Skin of body (tissue), 2 donors: ENCODE data around the gene PAQR4. TPM values are rescaled to one million over a fixed set of nuclear protein-coding genes. Genes with fewer than 3 reads are reported as not detected.

Experiments used
- DNase-seq: peaks from one replicate; lab custom pipeline; 2025; lab: John Stamatoyannopoulos, UW
- total RNA-seq: library from RNA; depleted of rRNA; stranded (reverse); fragments of >200 nt; gene quantifications from one replicate; pipeline ENCODE4 v1.2.3, GENCODE V29; 2014

PAQR4 gene
- total RNA-seq, 1 donor from 2014 or later = 7.0 TPM

DNA sequence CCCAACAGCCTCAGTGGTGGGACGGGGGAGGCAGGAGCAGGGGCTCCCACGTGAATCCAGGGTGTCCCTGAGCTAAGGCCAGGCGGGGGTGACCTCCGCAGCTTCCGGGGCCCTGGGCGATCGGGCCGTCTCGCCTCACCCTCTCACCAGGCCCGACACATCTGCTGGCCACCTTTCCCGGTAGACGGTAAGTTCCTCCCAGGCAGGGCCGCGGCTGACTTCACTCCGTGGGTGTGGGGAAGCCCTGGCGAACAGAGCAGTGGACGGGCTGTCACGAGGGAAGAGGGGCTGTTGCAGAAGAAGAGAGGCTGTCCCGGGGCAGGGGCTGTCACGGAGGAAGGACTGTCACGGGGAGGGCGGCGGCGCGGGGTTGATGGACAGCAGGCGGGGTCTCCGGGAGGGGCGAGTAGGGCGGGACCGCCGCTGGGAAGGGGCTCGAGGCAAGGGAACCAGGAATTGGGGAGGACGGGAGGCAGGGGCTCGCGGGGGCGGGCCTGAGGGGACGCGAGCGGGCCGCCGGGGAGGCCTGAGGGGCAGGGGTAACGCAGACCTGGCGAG lies 10.6 kb downstream of the PAQR4 start:
- DNase-seq = no peak

DNA sequence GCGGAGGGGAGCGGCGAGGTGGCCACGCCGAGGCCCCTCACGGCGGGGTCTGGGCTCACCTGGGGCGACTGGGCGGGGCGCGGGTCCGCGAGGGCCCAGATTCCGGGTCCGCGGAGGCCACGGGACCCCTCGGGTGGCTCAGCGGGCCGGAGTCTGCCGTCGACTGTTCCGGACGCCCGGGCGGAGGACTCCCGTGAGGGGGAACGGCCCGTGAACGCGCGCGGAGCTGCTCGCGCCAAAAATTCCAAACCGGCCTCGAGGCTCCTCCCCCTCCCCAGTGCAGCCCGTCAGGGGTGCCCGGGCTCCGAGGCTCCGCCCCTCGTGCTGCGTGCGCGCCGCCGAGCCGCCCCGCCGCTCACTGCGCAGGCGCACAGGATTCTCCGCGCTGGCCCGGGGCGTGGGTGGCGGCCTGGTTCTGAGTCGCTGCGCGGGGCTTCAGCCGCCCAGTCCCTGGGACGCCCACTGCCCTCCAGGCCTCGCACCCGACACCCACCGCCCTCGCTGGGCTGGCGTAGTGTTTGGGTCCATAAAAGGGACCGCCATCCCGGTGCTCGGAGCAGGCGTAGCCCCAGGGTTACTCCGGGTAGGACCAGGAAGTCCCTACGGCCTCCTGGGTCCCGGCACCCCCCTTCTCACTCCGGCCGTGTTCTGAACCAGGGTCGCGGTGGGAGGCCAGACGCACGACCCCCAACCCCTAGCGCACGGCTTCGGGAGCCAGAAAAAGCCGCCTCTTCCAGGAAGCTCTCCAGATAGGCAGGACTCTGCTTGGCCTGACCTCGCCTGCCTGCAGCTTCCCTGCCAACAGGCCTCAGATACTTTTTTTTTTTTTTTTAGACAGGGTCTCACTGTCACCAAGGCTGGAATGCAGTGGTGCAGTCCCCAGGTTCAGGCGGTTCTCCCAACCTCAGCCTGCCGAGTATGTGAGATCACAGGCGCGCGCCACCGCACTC lies 11.4 kb downstream of the PAQR4 start, which contains the start of gene PKMYT1:
Gene PKMYT1 (minus strand): TSS at position 220 of the 950 bp plus-strand sequence. CDS start 789 bp downstream, outside the sequence.
- DNase-seq = peak; percentile 82

DNA sequence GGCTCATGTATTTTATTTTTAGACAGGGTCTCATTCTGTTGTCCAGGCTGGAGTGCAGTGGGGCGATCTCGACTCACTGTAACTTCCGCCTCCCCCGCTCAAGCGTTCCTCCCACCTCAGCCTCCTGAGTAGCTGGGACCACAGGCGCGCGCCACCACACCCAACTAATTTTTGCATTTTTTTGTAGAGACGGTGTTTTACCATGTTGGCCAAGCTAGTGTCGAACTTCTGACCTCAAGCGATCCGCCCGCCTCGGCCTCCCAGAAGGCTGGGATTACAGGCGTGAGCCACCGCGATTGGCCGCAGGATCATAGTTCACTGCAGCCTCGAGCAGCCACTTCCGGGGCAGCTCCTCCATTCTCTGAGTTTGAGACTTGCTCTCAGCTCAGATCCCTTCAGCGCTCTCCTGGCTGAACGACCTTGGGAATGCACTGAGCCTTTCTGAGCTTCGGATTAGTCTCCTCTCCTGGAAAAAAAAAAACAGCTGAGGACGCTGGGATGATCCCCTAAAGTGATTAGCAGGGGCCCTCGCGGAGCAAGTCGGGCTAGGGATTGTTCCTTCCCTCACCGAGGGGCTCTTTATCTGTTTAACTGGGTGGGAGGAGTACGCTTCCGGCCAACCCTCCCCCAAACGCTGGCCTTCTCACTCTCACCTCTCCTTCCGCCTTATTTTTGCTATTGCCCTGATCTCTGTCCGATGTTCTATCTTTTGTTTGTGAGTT lies 12.2 kb downstream of the PAQR4 start:
- DNase-seq = no peak

DNA sequence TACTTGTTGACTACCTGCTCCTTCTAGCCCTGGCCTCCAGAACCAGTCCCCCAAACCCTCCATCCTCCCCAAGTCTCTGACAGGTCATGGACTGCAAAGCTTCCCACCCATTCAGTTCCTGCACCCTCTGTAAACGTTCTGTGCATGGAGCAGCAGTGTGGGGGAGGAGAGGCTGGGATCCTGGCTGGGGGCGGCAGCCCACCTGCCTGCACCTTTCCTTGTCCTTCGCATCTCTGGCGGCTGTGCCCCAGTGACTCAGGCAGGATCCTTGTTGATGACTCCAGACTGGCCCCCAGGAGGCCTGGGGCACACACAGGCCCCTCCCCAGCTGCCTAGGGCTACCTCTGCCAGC lies 12.7 kb downstream of the PAQR4 start:
- no peak for DNase-seq

DNA sequence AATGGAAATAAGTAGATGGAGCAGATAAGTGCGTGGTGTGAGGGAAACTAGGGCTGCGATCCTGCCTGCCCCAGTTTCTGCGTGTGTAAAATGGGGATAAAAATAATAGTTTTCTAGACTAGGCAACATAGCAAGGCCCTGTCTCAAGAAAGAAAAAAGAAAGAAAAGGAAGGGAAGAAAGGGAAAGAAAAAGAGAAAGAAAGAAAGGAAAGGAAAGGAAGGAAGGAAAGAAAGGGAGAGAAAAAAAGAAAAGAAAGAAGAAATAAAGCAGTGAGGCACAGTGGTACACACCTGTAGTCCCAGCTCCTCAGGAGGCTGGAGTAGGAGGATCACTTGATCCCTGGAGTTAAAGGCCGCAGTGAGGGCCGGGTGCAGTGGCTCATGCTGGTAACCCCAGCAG lies 13.3 kb downstream of the PAQR4 start:
- no peak for DNase-seq

DNA sequence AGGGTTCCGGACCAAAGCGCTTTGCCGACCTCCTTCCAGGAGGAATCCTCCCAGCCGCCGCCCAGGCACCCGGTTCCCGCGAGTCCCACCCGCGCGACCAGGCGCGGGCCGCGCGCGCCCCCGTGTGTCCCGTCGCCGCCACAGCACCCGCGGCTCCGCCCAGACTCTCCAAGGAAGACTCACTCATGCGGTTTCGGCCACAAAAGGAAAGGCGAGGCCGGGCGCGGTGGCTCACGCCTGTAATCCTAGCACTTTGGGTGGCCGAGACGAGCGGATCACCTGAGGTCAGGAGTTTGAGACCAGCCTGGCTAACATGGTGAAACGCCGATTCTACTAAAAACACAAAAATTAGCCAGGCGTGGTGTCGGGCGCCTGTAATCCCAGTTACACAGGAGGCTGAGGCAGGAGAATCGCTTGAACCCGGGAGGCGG lies 14.6 kb downstream of the PAQR4 start:
- no peak for DNase-seq

DNA sequence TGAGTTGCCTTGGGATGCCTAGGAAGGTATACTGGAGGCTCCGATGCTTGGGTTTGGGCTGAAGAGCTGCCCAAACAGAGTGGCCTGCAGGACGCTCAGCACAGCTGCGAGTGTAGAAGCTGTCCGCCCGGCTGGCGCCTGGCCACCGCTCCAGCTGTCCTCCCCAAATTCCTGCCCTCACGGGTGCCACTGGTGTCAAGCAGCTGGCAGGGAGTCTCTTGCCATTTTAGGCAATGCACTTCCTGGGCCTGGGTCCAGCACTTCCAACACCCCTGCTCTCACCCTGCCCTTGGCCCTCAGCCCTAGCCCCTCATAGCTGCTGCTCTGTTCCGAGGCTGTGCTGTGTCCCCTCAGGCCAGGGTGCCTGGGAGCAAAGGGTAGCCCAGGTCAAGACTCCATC lies 16.3 kb downstream of the PAQR4 start:
- no peak for DNase-seq

DNA sequence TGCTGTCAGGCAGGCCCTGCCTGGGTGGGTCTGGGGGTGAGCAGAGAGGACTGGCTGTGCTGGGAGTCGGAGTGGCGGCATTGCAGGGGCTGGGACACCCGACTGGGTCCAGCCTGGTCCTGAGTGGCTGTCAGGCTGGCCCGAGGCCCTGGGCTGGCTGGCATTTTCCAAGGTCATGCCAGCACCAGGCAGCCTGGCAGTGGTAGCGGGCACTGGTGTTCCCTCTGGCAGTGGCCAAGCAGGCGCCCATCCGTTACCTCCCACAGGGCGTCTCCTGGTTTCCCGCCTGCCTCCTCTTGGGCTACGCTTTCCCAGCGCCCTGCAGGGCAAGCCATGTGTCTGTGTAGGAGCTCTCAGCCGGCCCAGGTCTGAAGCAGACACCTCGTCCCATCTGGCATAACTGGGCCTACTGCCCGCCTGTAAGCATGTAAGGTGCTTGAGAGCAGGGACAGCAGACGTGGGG lies 16.8 kb downstream of the PAQR4 start:
- no peak for DNase-seq

DNA sequence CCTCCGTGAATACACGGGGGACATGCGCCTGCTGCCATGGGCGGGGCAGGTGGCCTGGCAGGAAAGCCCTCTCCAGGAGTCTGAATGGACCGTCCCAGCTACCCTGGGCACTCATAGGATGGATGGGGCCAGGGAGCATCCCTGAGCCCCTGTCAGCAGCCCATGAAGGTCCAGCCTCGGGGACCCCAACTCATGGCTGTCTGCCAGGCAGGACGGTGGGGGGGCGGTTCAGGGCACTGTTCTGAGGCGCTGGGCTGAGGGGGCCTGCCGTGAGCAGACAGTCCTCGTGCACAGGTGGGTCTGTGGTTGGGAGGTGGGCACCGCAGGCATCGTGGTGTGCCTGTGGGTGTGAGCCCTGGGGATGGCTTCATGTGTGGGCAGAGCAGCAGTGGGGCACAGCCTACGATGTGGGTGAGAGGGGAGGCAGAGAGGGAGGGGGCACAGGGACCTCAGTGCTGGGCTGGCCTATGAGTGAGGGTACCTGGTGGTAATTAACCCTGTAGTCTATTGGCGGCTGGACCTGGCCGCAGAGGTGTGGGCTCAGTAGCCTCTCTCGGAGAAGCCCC lies 17.6 kb downstream of the PAQR4 start:
- DNase-seq = no peak

DNA sequence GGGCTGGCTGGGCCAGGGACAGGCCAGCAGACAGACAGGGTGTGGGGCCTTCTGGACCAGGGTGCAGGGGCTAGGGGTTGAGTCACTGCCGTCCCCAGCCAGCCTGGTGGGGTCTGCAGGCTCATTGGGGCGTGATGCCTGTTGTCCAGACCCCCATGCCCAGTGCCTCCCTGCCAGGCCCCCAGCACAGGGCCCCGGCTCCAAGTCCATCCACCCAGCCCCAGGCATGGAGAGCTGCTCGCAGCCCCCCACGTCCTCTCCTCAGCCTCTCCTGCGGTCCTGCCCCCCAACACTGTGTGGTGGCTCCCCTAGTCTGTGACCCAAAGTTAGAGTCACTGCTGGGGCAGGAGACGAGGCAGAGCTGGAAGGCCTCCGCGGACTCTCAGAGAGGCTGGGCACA lies 18.1 kb downstream of the PAQR4 start:
- DNase-seq = no peak

DNA sequence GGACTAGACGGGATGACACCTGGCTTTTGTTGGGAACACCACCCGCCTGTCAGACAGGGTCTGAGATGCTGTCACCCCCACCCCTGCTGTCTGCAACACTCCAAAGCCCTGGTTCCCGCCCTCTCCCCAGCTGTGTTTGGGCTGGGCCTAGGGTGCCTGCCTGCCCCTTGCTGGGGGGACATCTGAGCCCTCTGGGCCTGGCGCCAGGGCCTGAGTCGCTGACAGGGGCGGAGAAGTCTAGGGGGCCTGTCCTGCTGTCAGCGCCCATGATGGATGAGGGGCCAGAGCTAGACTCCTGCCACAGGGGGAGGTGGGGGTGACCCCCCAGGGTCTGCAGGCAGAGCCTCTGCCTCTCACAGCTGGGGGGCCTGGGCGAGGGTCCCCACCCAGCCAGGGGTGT lies 18.7 kb downstream of the PAQR4 start:
- DNase-seq = no peak

DNA sequence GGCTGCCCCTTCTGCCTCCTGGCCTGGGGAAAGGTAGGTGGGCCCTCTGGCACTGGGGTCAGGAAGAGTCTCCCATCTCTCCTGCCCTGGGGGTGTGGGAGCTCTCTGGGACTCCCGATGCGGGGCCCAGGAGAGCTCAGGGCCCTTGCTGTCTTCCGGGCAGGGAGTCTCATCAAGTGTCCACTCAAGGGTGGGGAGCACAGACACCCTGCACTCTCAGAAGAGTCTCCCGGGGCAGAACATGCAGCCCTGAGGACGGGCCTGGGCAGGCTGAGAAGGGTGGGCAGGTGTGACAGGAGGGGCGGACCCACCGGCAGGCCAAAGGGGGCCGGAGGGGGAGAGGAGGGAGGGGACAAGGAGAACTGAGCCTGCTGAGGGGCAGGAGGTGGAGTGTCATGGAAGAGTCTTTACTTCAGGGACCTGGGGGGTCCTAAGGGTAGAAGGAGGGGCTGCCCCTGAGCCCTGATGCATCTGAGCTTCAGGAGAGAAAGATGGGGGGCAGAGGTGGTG lies 19.5 kb downstream of the PAQR4 start:
- no peak for DNase-seq

DNA sequence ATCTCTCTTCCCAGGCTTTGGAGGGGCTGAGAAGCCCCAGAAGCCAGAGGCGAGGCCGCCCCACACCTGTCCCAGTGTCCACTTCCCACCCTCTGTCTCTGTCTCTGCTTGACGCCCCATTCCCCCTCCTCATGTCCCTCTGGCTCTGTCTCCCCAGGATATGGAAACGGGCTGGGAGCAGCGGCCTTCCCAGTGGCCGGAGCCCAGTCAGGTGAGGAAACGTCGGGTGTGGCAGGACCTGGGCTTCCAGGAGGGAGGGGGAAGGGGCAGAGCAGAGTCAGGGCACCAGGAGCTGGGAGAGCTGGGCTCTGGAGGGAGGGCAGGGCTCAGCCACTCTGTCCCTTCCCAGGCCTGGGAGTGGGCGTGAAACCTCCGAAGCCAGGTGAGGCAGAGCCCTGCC lies 21.7 kb downstream of the PAQR4 start:
- DNase-seq = no peak

DNA sequence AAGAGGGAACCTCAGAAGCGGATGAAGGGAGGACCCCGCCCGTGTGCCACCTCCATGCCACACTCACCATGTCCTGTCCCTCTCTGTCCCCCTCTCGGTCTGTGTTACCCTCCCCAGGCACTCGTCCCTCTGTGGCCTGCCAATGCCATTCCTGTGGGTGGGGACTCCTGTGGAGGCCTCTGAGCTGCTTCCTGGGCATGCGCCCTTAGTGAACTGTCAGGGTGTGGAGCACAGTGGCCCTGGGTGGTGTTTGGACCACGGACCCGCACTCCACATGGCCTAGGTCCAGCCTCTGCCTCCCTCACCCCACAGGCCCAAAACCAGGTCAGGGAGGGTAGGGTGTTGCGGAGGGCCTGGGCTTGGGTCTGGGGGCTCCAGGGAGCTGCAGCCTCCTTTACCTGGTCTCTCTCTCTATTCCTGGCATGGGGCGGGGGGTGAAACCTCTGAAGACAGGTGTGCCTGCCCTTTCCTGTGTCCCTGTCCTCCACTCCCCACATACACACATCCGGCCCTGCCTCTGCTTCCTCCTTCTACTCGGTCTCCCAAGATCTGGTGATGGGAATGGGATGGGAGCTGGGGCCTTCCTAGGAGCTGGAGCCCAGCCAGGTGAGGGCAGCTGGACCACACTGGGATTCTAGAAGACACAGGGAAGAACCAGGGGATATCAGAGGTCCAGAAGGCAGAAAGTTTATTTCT lies 22.6 kb downstream of the PAQR4 start:
- DNase-seq = no peak

DNA sequence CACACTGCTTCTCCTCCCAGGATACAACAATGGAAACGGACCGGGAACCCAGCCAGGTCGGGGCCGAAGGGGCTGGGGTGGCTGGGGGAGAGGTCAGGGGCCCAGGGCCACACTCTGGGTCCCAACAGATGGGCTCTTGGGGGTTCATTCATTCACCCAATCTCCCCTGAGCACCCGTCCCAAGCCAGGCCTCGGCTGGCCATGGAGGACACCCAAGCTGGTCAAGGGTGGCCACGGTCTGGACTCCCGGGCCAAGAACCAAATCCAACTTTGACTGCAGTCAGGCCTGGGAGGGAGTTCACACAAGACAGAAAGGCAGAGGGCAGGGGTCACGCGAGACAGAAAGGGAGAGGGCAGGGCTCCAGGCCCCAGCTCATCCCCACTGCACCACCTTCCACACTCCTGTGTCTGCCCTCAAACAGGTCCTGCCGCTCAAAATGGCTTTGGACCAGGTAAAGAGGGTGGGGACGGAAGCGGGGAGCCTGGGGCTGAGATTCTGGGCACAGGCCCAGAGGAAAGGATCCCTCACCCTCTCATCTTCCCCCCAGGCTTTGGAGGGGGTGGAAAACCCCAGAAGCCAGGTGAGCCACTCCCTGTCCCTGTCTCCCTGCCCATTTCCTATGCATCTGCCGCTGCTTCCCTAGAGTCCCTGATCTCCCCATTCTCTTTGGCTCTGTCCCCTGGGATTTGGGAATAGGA lies 23.4 kb downstream of the PAQR4 start:
- no peak for DNase-seq

DNA sequence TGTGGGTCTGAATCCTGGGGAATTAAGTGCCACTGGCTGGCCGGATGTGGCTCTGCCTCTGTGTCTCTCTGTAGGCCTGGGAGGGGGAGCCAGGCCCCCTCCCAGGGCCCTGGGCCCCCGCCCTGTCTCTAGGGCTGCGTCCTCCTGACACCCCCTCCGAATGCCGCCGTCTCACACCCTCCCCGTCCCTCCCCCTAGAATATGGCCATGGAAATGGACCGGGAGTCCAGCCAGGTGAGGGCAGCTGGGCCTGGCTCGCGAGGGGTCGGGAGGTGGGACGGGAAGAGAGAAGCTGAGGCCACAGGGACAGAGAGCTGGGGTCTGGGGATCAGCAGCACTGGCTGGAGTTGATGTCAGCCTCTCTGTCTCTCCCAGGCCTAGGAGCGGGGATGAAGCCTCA lies 27.1 kb downstream of the PAQR4 start:
- DNase-seq = no peak

DNA sequence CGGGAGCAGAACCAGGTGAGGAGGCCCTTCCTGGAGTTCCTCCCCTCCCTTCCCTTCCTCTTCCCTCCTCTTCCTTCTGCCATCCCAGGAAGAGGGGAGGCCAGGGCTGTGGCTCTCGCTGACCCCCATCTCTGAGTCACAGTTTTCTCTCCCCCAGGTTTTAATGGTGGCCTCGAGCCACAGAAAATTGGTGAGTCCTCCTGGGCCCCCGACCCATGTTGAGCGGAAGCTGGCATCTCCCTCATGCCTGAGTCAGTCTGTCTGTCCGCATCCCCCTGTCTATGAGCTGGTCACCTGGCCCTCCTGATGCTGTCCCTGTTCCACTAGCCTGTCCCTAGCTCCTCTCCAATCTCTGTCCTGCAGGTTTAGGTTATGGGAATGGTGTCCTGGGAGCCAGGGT lies 30.8 kb downstream of the PAQR4 start:
- DNase-seq = no peak

DNA sequence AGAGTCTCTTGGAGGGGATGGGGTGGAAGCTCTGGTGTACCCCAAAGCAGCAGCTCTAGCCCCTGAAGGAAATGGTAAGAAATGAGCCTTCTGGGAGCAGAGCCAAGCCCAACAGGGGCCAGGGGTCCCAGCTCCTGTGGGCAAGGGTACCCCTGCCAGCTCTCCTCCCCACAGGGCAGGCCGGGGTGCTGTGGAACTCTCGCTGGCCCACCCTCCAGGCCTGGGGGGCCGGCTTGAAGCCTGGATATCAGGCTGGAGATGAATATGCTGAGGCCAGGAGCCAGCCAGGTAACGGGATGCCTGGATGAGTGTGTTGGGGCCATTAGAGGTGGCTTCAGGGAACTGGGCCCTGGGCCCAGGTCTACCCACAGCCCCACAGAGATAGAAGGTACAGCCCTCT lies 31.4 kb downstream of the PAQR4 start:
- DNase-seq = no peak

DNA sequence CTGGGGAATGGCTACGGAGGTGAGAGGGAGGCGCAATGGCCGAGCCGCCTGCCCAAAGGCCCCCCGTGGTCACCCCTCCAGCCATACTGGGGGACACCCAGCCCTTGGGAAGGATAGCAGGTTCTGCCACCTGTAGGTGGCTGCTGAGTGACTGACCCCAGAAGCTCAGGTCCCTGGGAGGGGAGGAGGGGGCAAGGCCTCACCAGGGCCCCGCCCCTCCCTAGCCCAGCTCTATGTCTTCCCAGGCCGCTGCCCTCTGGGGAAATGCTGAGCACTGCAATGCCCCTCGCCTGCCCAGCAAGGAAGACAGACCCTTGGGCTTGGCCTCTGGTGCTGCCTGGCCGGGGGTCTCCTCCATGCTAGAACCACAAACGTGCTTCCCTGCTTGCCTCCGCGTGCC lies 32.2 kb downstream of the PAQR4 start:
- DNase-seq = no peak

DNA sequence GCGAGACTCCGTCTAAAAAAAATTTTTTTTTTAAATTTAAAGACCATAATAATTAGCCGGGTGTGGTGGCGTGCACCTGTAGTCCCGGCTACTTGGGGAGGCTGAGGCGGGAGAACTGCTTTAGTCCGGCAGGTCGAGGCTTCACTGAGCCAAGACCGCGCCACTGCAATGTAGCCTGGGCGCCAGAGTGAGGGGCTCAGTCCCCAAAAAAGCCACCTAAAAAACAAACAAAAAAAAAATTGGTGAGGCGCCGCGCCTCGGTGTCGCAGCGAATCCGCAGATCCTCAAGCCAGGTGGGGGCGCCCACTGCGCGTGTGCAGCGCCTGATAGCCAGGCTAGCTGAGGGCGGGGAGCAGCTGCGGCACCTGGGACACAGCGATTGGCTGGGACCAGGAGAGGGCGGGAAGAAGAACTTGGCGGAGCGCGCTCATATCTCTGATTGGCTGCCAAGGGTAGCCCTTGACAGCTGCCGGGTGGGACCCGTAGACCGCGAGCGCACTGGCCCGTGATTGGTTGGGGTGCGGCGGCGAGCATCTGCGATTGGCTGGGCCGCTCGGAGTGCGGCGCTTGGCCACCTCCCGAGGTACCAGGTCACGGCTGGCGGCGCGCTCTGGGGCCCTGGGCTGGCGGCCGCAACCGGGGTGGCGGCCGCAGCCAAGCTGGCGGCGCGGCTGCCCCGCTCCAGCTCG lies 34.6 kb downstream of the PAQR4 start:
- peak; percentile 94 for DNase-seq
